ENCODE data around the gene FOXS1.

Gene FOXS1

DNA sequence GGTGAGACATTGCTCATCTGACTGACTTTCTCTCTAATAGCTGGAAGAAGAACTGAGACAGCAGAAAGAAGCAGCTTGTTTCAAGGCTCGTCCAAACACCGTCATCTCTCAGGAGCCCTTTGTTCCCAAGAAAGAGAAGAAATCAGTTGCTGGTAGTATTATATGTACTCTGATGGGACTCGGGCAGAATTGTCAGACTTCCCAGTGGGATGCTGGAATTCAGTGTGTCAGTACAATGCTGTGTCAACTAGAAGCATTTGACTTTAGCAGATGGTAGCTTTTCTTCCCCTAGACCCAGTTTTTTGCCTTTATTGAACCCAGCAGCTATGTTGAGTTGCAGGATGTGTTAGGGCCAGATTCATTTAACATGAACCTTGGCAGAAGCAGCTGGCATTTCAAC, 48.0 kb downstream of the FOXS1 start:
- DNase-seq (ENCODE audit: low read depth in 2 of 3, low spot score in 1 of 3): no peak

All from stimulated activated CD4-positive, alpha-beta T cell treated with anti-CD3 and anti-CD28 coated beads, Interleukin-12 subunit alpha, Interleukin-12 subunit beta, amount 100 ng/mL, for 48 hours (primary cell).